ENCODE data around the gene GOLGA3. TPM values are rescaled to one million over a fixed set of nuclear protein-coding genes. Genes with fewer than 3 reads are reported as not detected.
"Not testable (repeated sequence)": the region's sequence is repeated elsewhere in the genome, so short reads cannot be mapped to it uniquely, and the experiment has no call there.

GOLGA3 gene
- total and polyA plus RNA-seq, 5 experiments from 2014 or later, result 2.7 to 82.1 (median 18.1) TPM

DNA sequence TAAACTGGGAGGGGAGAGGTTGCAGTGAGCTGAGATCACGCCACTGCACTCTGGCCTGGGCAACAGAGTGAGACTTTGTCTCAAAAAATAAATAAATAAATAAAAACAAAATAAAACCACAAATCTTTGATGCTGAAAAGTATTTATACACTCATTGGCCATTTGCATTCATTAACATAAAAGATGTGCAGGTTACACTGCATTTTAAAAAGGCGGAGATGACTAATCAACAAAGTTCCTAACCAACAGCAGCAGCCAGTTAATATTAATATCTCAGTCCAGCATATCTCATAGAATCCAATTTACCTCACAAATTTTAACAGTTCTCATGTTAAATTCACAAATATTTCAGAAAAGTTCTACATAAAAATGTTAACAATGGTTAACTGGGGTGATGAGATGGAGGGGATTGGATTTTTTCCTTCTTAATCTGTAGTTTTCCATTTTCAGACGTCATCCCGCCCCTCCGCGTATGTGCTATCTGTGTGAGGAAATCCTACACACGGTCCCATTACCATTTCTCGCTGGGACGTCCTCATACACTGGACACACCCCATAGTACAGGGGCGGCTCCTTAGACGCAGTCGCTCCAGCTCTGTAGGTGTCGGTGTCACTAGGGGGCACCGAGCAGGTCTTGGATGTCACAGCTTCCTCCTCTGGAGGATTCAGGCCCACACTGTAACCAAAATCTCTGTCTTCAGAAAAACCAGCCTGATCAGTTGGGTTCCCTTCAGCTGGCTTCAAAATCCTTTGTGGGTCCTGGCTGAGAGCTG, 74.3 kb downstream of the GOLGA3 start:
- peaks cover 2 to 5% (median 5%) of the 10 kb centered on the region in 4 donors for H3K4me1 Mint-ChIP-seq
- no peak overlapping the region for H3K4me3 Mint-ChIP-seq
- H3K36me3 Mint-ChIP-seq, result peaks cover 0 to 66% (median 3%) of the 10 kb centered on the region in 3 donors
- H3K27ac Mint-ChIP-seq, result peak overlapping the region in 2 of 10 donors; percentile 27 to 71
- POLR2A ChIA-PET, result no interaction called here
- ATAC-seq (peak in 1 of 2 donors; percentile 41), DNase-seq (no peak)
- no peaks in the 10 kb centered on the region for H3K9me3 Mint-ChIP-seq
- no peaks in the 10 kb centered on the region for H3K27me3 Mint-ChIP-seq

DNA sequence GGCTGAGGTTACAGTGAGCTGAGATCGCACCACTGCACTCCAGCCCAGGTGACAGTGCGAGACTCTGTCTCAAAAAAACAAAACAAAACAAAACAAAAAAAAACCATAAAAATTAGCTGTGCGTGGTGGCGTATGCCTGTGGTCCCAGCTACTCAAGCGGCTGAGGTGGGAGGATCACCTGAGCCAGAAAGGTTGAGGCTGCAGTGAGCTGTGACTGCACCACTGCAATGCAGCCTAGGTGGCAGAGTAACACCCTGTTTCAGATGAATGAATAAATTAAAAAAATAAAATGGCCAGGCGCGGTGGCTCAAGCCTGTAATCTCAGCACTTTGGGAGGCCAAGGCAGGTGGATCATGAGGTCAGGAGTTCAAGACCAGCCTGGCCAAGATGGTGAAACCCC, 75.0 kb downstream of the GOLGA3 start:
- H3K36me3 Mint-ChIP-seq, result peaks cover 0 to 73% (median 3%) of the 10 kb centered on the region in 3 donors
- not testable (repeated sequence) for H3K27ac Mint-ChIP-seq, H3K4me3 Mint-ChIP-seq, ATAC-seq, H3K4me1 Mint-ChIP-seq, DNase-seq, H3K9me3 Mint-ChIP-seq, H3K27me3 Mint-ChIP-seq
- POLR2A ChIA-PET, result interaction anchor here (0.6 kb wide), 1 partner anchor 66 kb away, joined by 3 read pairs; no protein-coding TSS in a partner anchor

DNA sequence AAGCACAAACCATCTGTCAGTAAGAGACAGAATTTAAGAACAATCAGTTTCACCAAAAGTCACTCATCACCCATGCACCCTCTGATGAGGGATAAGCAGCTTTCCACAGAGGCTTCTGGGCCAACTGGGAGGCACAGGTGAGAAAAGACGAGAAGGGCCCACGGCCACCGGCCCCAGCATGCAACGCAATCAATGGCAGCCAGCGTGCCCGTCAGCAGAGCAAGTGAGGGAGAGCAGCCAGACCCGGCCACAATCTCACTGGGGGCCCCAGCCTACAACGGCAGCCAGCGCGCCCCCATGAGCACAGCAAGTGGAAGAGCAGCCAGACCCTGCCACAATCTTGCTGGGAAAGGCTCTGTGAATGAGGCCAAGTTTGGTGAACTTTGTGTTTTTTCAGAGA, 80.3 kb downstream of the GOLGA3 start:
- no peaks in the 10 kb centered on the region for H3K9me3 Mint-ChIP-seq
- no peak overlapping the region for H3K4me3 Mint-ChIP-seq
- ATAC-seq (no peak), DNase-seq (no peak)
- POLR2A ChIA-PET, result no interaction called here
- H3K36me3 Mint-ChIP-seq, result peaks cover 0 to 86% (median 16%) of the 10 kb centered on the region in 3 donors
- H3K4me1 Mint-ChIP-seq, result peaks cover 0 to 11% (median 6%) of the 10 kb centered on the region in 4 donors
- H3K27ac Mint-ChIP-seq, result peak overlapping the region in 2 of 10 donors; percentile 29 to 38
- H3K27me3 Mint-ChIP-seq, result no peaks in the 10 kb centered on the region

DNA sequence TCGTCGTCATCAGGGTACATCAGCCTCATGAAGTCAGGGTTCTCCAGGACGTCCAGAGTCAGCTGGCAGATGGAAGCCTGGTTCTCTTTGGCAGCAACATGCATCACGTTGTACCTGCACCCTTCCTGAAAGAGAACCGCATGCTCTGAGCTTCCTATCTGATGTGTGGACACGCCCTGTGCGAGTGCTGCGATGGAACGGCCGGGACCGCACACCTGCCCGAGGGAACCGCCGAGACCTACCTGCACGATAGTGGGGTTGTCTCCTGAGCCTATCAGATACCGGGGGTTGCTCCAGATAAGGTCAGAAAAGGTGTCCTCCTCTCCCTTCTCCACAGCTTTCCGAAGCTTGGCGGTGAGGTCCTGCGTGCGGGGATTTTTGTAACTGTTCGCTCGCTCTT, 80.8 kb downstream of the GOLGA3 start:
- peaks cover 2 to 85% (median 19%) of the 10 kb centered on the region in 3 donors for H3K36me3 Mint-ChIP-seq
- DNase-seq, result no peak
- POLR2A ChIA-PET, result no interaction called here
- no peaks in the 10 kb centered on the region for H3K27me3 Mint-ChIP-seq
- no peak overlapping the region for H3K4me3 Mint-ChIP-seq
- no peak for ATAC-seq
- no peaks in the 10 kb centered on the region for H3K9me3 Mint-ChIP-seq
- H3K27ac Mint-ChIP-seq, result peak overlapping the region in 2 of 10 donors; percentile 29 to 38
- H3K4me1 Mint-ChIP-seq, result peaks cover under 1 to 14% (median 7%) of the 10 kb centered on the region in 4 donors

DNA sequence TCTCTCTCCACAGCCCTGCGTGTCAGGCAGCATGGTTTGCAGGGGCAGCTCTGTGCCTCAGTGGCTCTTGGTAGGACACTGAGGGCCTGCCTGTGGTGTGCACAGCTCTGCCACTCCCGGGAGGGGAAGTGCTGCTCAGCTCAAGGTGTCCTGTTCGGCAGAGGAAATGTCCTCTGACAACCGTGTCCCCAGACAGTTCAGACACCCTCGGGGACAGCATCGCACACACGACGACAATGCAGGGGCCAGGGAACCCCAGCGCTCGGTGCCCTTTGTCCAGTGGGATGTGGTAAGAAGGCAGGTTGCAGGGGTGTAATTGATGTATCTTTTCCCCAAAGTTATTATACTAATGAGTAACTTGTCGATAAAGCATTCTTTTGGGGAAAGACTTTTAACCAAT, 81.3 kb downstream of the GOLGA3 start:
- no peaks in the 10 kb centered on the region for H3K27me3 Mint-ChIP-seq
- peaks cover 7 to 87% (median 22%) of the 10 kb centered on the region in 3 donors for H3K36me3 Mint-ChIP-seq
- H3K4me1 Mint-ChIP-seq, result peaks cover 6 to 19% (median 12%) of the 10 kb centered on the region in 4 donors
- H3K27ac Mint-ChIP-seq, result peak overlapping the region in 1 of 10 donors; percentile 56
- POLR2A ChIA-PET, result no interaction called here
- no peak overlapping the region for H3K4me3 Mint-ChIP-seq
- ATAC-seq, result no peak
- no peaks in the 10 kb centered on the region for H3K9me3 Mint-ChIP-seq
- no peak for DNase-seq

DNA sequence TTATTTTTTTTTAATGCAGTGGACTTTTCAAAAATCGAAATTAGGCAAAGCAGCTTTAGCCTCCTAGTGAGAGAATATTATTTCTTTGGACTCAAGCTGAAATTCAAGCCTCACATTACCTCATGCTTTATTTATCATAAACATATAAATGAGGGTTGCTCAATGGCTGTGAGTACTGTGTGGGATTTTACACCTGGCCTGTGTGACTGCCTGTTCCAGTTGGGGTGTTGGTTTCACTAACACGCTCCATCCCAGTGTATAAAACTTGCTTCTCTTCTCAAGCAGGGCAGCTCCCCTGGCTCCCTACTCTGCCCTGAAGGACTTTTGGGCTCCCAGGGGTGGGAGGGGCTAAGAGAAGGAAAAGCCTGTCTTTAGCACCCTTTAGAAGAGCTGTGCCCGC, 82.1 kb downstream of the GOLGA3 start:
- peak overlapping the region in 1 of 10 donors; percentile 15 for H3K27ac Mint-ChIP-seq
- H3K36me3 Mint-ChIP-seq, result peaks cover 14 to 90% (median 22%) of the 10 kb centered on the region in 3 donors
- POLR2A ChIA-PET, result no interaction called here
- ATAC-seq, result no peak
- no peak overlapping the region for H3K4me3 Mint-ChIP-seq
- H3K9me3 Mint-ChIP-seq, result no peaks in the 10 kb centered on the region
- H3K4me1 Mint-ChIP-seq, result peaks cover 7 to 20% (median 12%) of the 10 kb centered on the region in 4 donors
- H3K27me3 Mint-ChIP-seq, result no peaks in the 10 kb centered on the region
- DNase-seq, result no peak

DNA sequence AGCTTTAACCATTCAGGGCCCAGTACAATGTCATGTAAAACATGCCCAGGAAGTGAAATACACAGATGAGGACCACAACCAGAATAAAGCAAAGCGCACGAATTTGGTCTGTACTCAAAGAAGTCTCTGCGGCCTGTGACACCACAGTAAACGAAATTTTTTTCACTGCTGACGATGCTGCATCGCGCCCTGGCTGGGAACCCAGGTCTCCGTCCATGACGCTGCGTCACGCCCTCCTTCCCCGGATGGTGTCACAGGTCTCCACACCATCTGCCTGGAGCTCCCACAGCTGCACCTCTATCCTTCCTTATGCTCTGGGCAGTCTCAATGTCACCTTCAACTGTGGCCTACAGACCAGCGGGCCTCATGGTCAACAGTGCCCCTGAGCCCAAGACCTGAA, 84.8 kb downstream of the GOLGA3 start:
- Mint-ChIP-seq H3K4me1 (peaks cover 7 to 20% (median 12%) of the 10 kb centered on the region in 4 donors), H3K27ac (peak overlapping the region in 1 of 10 donors; percentile 48)
- POLR2A ChIA-PET, result no interaction called here

DNA sequence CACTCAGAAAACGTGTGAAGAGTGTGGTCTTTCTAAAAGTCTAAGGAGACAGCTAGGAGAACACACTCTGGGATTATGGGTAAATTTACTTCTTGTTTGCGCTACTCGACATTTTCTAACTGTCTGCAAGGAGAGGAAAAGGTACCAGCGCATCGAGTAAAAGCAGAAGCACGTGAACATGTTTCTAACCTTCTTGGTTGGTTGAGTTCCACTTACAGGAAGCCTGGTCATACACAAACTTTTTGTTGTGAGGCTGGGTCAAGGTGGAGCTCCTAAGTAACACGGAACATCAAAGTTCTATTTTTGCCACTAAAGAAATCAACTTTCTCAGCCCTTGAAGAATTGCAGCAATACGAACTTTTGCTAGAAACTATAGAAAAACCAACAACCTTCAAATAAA, 87.0 kb downstream of the GOLGA3 start:
- POLR2A ChIA-PET, result interaction anchor here (0.6 kb wide), 1 partner anchor 8 kb away, joined by 6 read pairs; no protein-coding TSS in a partner anchor
- Mint-ChIP-seq H3K4me1 (peaks cover 7 to 17% (median 11%) of the 10 kb centered on the region in 4 donors), H3K27ac (peak overlapping the region in 1 of 10 donors; percentile 61)

More for the DNA sequence above, 84.8 kb downstream of the GOLGA3 start:
- Mint-ChIP-seq H3K27me3 (no peaks in the 10 kb centered on the region), H3K4me3 (no peak overlapping the region), H3K36me3 (peaks cover 14 to 94% (median 31%) of the 10 kb centered on the region in 3 donors), H3K9me3 (no peaks in the 10 kb centered on the region)
- DNase-seq (no peak), ATAC-seq (no peak)

DNA sequence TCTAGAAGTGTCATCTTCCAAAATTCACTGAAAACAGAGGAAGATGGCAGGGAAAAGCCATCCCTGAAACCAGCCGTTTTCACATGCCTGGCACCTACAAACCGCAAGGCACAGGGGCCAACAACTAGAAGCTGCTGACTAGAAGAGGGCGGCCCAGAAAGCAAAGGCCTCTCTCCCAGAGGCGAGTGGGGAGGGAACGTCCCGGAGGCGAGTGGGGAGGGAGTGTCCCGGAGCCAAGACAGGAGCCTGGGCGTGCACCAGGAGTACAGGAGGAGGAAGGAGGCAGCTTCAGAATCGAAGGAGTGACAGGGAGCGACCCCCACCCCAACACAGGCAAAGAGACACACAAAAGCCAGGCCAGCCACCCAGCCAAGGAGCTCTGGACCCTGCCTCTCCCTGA, 88.0 kb downstream of the GOLGA3 start:
- H3K27ac Mint-ChIP-seq, result peak overlapping the region in 2 of 10 donors; percentile 47 to 49
- ATAC-seq (no peak), DNase-seq (no peak)
- no peaks in the 10 kb centered on the region for H3K27me3 Mint-ChIP-seq
- peaks cover 14 to 93% (median 21%) of the 10 kb centered on the region in 3 donors for H3K36me3 Mint-ChIP-seq
- POLR2A ChIA-PET, result no interaction called here
- H3K9me3 Mint-ChIP-seq, result no peaks in the 10 kb centered on the region
- peak overlapping the region in 1 of 10 donors; percentile 34 for H3K4me3 Mint-ChIP-seq
- peaks cover 7 to 17% (median 11%) of the 10 kb centered on the region in 4 donors for H3K4me1 Mint-ChIP-seq

More for the DNA sequence above, 87.0 kb downstream of the GOLGA3 start:
- H3K27me3 Mint-ChIP-seq, result no peaks in the 10 kb centered on the region
- peaks cover 14 to 92% (median 27%) of the 10 kb centered on the region in 3 donors for H3K36me3 Mint-ChIP-seq
- no peaks in the 10 kb centered on the region for H3K9me3 Mint-ChIP-seq
- no peak overlapping the region for H3K4me3 Mint-ChIP-seq
- DNase-seq (no peak), ATAC-seq (no peak)

DNA sequence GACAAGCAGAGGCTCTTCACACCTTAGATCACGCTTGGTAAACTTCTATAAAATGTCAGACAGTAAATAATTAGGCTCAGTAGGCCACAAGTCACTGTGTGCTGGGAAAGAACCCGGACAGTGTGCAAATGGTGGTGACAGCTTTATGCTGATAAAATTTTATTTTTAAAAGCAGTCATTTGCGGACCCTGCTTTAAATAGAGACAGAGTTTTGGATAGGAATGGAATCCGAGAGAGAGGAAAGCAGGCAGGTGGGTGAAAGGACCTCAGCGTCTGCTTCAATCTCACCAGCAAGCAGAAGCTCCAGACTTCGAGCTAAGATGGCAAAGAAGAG, 88.4 kb downstream of the GOLGA3 start:
- peaks cover 14 to 93% (median 19%) of the 10 kb centered on the region in 3 donors for H3K36me3 Mint-ChIP-seq
- H3K4me1 Mint-ChIP-seq, result peaks cover 7 to 16% (median 11%) of the 10 kb centered on the region in 4 donors
- no peaks in the 10 kb centered on the region for H3K27me3 Mint-ChIP-seq
- DNase-seq, result no peak
- no peak for ATAC-seq
- POLR2A ChIA-PET, result no interaction called here
- H3K27ac Mint-ChIP-seq, result no peak overlapping the region
- H3K4me3 Mint-ChIP-seq, result no peak overlapping the region
- H3K9me3 Mint-ChIP-seq, result no peaks in the 10 kb centered on the region

DNA sequence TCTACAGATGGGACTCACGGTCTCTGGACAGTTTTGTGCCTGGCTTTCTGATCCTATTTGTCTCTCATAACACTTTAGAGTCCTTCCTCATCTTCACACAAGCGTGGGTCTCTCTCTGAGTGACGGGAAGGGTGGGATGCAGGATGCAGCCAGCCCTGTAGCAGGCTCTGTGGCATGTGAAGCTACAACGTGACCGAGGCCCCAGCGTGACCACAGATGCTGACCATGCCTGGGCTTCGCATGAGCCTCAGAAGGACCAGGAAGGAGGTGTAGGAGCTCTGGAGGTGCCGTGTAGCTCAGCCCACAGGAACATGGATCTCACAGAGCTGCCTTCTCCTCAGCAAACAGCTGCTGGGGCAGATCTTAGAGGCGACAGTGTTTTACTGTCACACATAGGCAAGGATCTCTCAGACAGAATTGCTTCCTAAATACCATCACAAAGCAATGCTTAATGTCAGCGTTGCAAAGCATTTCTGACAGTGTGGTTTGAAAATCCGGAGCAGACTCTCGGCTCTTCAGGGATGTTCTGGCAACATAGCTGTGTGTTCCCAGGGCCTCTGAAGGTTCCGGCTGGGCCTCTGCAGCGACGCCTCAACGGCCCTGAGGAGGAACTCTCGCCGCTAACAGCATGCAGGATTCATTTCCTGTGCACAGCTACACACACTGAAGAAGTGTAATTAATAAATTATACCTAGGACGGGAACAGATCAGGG, 88.9 kb downstream of the GOLGA3 start:
- POLR2A ChIA-PET, result no interaction called here
- H3K4me3 Mint-ChIP-seq, result no peak overlapping the region
- ATAC-seq, result no peak
- H3K9me3 Mint-ChIP-seq, result no peaks in the 10 kb centered on the region
- peaks cover 7 to 16% (median 11%) of the 10 kb centered on the region in 4 donors for H3K4me1 Mint-ChIP-seq
- no peaks in the 10 kb centered on the region for H3K27me3 Mint-ChIP-seq
- no peak overlapping the region for H3K27ac Mint-ChIP-seq
- no peak for DNase-seq
- peaks cover 14 to 93% (median 19%) of the 10 kb centered on the region in 3 donors for H3K36me3 Mint-ChIP-seq

DNA sequence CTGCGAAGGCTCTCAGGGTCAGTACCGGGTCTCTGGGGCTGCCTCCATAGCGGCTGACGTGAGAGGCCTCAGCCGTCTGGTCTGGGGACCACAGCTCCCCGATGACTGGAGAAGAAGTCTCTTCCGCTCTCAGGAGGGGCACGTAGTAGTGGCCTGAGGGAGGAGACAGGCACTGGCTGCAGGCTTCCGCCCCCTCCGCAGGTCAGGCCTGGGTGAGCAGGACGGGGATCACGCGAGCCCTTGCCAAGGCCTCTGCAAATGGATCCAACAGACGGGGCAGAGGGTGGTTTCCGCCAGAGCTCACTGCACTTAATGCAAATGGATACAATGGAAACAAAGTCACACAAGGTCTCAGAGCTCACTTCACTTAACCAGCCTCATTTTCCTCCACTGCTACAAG, 91.8 kb downstream of the GOLGA3 start:
- no peaks in the 10 kb centered on the region for H3K27me3 Mint-ChIP-seq
- peaks cover 11 to 96% (median 31%) of the 10 kb centered on the region in 3 donors for H3K36me3 Mint-ChIP-seq

DNA sequence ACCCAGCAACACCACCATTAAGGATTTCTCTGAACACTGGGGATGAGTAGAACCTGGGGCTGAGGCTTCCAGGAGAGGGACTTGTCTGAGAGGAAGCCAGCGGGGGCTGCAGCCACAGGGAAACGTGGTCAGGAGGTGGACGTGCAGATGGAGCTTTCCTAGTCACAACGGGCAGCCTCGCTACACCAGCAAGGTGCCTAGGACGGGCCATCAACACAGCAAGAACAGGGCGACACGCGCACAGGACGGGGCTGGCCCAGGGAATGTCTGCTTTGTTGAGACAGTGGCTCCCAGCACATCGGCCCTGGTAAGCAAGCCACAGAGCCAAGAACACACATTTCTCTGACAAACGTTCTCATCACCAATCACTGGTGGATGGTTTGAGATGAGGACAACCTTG, 92.3 kb downstream of the GOLGA3 start:
- peaks cover 14 to 96% (median 35%) of the 10 kb centered on the region in 3 donors for H3K36me3 Mint-ChIP-seq
- no peak for ATAC-seq
- no peaks in the 10 kb centered on the region for H3K27me3 Mint-ChIP-seq
- peak overlapping the region in 3 of 10 donors; percentile 13 to 35 (median 31) for H3K27ac Mint-ChIP-seq
- no peak for DNase-seq
- H3K9me3 Mint-ChIP-seq, result peaks cover 0 to 2% (median 0%) of the 10 kb centered on the region in 9 donors
- no peak overlapping the region for H3K4me3 Mint-ChIP-seq
- peaks cover 0 to 5% (median 0%) of the 10 kb centered on the region in 4 donors for H3K4me1 Mint-ChIP-seq
- POLR2A ChIA-PET, result no interaction called here

More for the DNA sequence above, 91.8 kb downstream of the GOLGA3 start:
- DNase-seq (no peak), ATAC-seq (no peak)
- Mint-ChIP-seq H3K27ac (peak overlapping the region in 1 of 10 donors; percentile 31), H3K4me3 (no peak overlapping the region), H3K4me1 (peaks cover 0 to 1% (median under 1%) of the 10 kb centered on the region in 4 donors), H3K9me3 (no peaks in the 10 kb centered on the region)
- POLR2A ChIA-PET, result no interaction called here

Data from naive thymus-derived CD8-positive, alpha-beta T cell (primary cell).